ENCODE data around the gene UCHL3.

DNA sequence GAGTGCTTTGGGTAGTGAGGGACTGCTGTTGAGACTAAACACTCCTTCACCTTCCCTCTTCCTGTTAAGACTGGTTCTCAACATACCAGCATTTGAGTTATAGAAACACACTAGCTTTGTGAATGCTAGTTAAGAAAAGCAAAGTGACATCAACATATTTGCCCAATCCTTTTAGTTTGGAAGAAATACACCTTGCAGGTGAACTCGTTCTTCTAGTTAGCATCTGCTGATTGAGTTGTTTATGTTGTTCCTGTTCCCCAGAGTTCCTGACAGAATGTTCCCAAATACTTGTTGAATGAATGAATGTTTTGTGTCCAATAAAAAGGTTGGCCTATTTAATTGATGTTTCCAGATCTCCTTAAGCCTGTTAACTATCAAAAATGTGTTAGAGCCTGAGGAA, 93.6 kb downstream of the UCHL3 start:
- TF ChIP-seq SP1 (IDR thresholded peaks at IDR 0.05; ENCODE audit: low read depth, low read length) (no peak), POLR2AphosphoS5 (IDR thresholded peaks at IDR 0.05; ENCODE audit: low read depth, low read length) (no peak), EZH2 (IDR thresholded peaks at IDR 0.05; ENCODE audit: low read depth, low read length, severe bottlenecking) (no peak), POLR2A (IDR thresholded peaks at IDR 0.05; ENCODE audit: control extremely low read depth in 1 of 2, low read depth in 2 of 2, low read length in 2 of 2) (no peak), RAD21 (IDR thresholded peaks at IDR 0.05 in 1 of 2, conservative IDR thresholded peaks at IDR 0.05 in 1 of 2; ENCODE audit: low read depth in 2 of 2, low read length in 2 of 2) (no peak), CHD1 (IDR thresholded peaks at IDR 0.05; ENCODE audit: low read depth, low read length) (no peak), BACH1 (IDR thresholded peaks at IDR 0.05; ENCODE audit: low read length) (no peak), NANOG (IDR thresholded peaks at IDR 0.05; ENCODE audit: insufficient read depth, low read depth, low read length, poor library complexity, severe bottlenecking) (no peak), GABPA (IDR thresholded peaks at IDR 0.05; ENCODE audit: borderline replicate concordance, insufficient read depth, low read length) (no peak), EP300 (IDR thresholded peaks at IDR 0.05; ENCODE audit: borderline replicate concordance in 1 of 2, low read depth in 2 of 2, low read length in 2 of 2) (no peak)
- TF ChIP-seq, protein P1, sequence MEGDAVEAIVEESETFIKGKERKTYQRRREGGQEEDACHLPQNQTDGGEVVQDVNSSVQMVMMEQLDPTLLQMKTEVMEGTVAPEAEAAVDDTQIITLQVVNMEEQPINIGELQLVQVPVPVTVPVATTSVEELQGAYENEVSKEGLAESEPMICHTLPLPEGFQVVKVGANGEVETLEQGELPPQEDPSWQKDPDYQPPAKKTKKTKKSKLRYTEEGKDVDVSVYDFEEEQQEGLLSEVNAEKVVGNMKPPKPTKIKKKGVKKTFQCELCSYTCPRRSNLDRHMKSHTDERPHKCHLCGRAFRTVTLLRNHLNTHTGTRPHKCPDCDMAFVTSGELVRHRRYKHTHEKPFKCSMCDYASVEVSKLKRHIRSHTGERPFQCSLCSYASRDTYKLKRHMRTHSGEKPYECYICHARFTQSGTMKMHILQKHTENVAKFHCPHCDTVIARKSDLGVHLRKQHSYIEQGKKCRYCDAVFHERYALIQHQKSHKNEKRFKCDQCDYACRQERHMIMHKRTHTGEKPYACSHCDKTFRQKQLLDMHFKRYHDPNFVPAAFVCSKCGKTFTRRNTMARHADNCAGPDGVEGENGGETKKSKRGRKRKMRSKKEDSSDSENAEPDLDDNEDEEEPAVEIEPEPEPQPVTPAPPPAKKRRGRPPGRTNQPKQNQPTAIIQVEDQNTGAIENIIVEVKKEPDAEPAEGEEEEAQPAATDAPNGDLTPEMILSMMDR (IDR thresholded peaks at IDR 0.05; ENCODE audit: control extremely low read depth in 1 of 3, insufficient read depth in 1 of 3, low read depth in 1 of 3, low read length in 3 of 3), result no peak
- TF ChIP-seq, protein P2, sequence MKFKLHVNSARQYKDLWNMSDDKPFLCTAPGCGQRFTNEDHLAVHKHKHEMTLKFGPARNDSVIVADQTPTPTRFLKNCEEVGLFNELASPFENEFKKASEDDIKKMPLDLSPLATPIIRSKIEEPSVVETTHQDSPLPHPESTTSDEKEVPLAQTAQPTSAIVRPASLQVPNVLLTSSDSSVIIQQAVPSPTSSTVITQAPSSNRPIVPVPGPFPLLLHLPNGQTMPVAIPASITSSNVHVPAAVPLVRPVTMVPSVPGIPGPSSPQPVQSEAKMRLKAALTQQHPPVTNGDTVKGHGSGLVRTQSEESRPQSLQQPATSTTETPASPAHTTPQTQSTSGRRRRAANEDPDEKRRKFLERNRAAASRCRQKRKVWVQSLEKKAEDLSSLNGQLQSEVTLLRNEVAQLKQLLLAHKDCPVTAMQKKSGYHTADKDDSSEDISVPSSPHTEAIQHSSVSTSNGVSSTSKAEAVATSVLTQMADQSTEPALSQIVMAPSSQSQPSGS (IDR thresholded peaks at IDR 0.05; ENCODE audit: low read length), result no peak

Measured in H1 (cell line).